Mesothelial cell of epicardium (in vitro differentiated cells): Measurements from ENCODE around the gene LRG1. TPM values are rescaled to one million over a fixed set of nuclear protein-coding genes. Genes with fewer than 3 reads are reported as not detected.

Experiments used
- DNase-seq, 2 experiments: peaks; one replicate each; pipeline ENCODE4 v3.0.0; 2021; ENCODE audit warnings: low spot score in 2 of 2; ENCODE audit not compliant: unreplicated experiment in 2 of 2
- H3K27ac Mint-ChIP-seq: 2 replicates; pipeline ENCODE4 v1.8.0; 2021; ENCODE audit warnings: mixed read lengths
- H3K27me3 Mint-ChIP-seq: 2 replicates; pipeline ENCODE4 v1.8.0; 2021; ENCODE audit warnings: low read depth, mixed read lengths
- H3K36me3 Mint-ChIP-seq: 2 replicates; pipeline ENCODE4 v1.8.0; 2021; ENCODE audit warnings: mixed read lengths
- H3K4me1 Mint-ChIP-seq: 2 replicates; pipeline ENCODE4 v1.8.0; 2021; ENCODE audit warnings: mixed read lengths
- H3K4me3 Mint-ChIP-seq: 2 replicates; pipeline ENCODE4 v1.8.0; 2021; ENCODE audit warnings: mild to moderate bottlenecking, moderate library complexity, mixed read lengths
- H3K9me3 Mint-ChIP-seq: 2 replicates; pipeline ENCODE4 v1.8.0; 2021; ENCODE audit warnings: mixed read lengths
- total RNA-seq: library from RNA; stranded (reverse); gene quantifications from 3 replicates; pipeline ENCODE4 v1.2.1, GENCODE V29; 2021
- TF ChIP-seq, protein P1 (sequence below): fragments of 200-600 bp; sonication (generic); IDR thresholded peaks from one replicate; pipeline ENCODE4 v1.5.0; 2021; ENCODE audit warnings: antibody characterized with exemption; ENCODE audit not compliant: unreplicated experiment

LRG1 gene
- total RNA-seq, 1 donor from 2014 or later, result 0.16 TPM

DNA sequence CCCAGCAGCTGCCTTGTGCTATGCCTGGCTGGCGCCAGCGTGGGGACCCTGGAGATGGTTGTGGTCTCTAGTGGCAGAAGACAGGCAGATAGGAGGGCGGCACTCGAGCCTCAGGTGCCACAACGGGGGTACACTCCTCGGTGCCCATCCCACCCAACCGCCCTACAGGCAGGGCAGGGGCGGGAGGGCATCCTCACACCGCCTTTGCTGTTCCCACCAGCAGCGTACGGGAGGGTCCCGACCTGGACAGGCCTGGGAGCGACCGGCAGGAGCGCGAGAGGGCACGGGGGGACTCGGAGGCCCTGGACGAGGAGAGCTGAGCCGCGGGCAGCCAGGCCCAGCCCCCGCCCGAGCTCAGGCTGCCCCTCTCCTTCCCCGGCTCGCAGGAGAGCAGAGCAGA is 38.1 kb downstream of the LRG1 start:
- TF ChIP-seq, protein P1, sequence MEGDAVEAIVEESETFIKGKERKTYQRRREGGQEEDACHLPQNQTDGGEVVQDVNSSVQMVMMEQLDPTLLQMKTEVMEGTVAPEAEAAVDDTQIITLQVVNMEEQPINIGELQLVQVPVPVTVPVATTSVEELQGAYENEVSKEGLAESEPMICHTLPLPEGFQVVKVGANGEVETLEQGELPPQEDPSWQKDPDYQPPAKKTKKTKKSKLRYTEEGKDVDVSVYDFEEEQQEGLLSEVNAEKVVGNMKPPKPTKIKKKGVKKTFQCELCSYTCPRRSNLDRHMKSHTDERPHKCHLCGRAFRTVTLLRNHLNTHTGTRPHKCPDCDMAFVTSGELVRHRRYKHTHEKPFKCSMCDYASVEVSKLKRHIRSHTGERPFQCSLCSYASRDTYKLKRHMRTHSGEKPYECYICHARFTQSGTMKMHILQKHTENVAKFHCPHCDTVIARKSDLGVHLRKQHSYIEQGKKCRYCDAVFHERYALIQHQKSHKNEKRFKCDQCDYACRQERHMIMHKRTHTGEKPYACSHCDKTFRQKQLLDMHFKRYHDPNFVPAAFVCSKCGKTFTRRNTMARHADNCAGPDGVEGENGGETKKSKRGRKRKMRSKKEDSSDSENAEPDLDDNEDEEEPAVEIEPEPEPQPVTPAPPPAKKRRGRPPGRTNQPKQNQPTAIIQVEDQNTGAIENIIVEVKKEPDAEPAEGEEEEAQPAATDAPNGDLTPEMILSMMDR, result no peak
- no peak for DNase-seq
- peaks cover 16% of the 10 kb centered on the region for H3K36me3 Mint-ChIP-seq
- no peaks in the 10 kb centered on the region for H3K27me3 Mint-ChIP-seq
- H3K4me1 Mint-ChIP-seq, result no peaks in the 10 kb centered on the region
- no peak overlapping the region for H3K27ac Mint-ChIP-seq
- H3K4me3 Mint-ChIP-seq, result no peak overlapping the region
- H3K9me3 Mint-ChIP-seq, result no peaks in the 10 kb centered on the region

DNA sequence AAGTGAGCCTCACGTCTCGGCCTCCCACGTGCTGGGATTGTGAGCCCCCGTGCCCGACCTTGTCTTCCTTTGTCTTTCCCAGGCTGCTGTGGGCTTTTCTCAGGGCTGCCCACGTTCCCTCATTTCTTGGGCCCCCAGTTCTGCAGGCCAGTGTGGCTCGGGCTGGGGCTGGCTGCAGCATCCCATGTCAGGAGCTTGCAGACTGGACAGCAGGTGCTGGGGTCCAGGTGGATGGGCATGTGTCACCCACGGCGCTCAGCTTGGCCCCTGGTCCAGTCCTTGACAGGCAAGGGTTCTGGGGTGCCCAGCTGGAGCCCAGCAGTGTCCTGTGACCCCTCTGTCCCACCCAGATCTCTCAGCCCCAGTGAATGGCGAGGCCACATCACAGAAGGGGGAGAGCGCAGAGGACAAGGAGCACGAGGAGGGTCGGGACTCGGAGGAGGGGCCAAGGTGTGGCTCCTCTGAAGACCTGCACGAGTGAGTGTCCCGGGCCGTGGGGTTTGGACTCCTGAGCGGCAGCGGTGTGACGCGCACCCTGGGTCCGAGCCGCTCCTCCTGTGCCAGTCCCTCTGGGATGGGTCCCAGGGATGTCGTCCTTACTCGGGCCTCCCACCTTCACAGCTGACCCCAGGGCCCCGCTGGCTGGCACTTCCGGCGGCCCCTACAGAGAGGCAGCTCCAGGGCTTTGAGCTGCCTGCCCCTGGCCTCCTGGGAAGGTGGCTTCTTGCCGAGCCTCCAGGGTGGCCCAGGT is 38.8 kb downstream of the LRG1 start:
- no peak overlapping the region for H3K27ac Mint-ChIP-seq
- DNase-seq, result no peak
- H3K9me3 Mint-ChIP-seq, result no peaks in the 10 kb centered on the region
- TF ChIP-seq, protein P1, result no peak
- H3K36me3 Mint-ChIP-seq, result peaks cover 11% of the 10 kb centered on the region
- H3K4me3 Mint-ChIP-seq, result no peak overlapping the region
- H3K4me1 Mint-ChIP-seq, result no peaks in the 10 kb centered on the region
- no peaks in the 10 kb centered on the region for H3K27me3 Mint-ChIP-seq

DNA sequence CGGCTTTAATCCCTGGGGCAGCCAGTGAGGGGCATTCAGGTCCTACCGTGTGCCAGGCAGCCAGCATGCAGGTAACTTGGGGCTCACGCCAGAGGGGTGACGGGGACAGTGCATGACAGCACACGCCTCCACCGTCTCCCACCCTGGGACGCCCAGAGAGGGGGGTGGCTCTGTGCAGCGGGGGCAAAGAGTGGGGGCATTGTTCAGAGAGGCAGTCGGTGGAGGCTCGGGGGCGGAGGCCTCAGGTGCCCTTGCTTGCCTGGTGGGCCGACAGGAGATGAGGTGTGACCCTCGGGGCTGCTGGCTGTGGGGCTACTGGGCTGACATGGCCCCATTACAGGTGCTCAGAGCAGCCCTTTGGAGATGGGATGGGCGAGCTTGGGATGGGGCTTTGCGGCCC is 40.0 kb downstream of the LRG1 start:
- Mint-ChIP-seq H3K27me3 (no peaks in the 10 kb centered on the region), H3K9me3 (no peaks in the 10 kb centered on the region), H3K27ac (no peak overlapping the region), H3K4me3 (no peak overlapping the region), H3K4me1 (no peaks in the 10 kb centered on the region), H3K36me3 (peaks cover 4% of the 10 kb centered on the region)
- no peak for DNase-seq
- TF ChIP-seq, protein P1, result no peak

DNA sequence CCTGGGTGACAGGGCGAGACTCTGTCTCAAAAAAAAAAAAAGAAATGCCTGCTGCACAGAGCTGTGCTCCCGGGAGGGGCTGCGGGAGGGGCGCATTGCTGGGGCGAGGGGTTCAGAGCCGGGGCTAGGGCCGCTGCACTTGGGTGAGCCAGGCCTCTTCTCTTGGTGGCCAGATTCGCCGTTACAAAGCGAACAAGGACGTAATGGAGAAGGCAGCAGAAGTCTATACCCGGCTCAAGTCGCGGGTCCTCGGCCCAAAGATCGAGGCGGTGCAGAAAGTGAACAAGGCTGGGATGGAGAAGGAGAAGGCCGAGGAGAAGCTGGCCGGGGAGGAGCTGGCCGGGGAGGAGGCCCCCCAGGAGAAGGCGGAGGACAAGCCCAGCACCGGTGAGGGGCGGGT is 40.5 kb downstream of the LRG1 start:
- Mint-ChIP-seq H3K4me3 (no peak overlapping the region), H3K4me1 (no peaks in the 10 kb centered on the region), H3K27me3 (no peaks in the 10 kb centered on the region), H3K27ac (no peak overlapping the region), H3K9me3 (no peaks in the 10 kb centered on the region), H3K36me3 (peaks cover 6% of the 10 kb centered on the region)
- TF ChIP-seq, protein P1, result no peak
- DNase-seq, result no peak

DNA sequence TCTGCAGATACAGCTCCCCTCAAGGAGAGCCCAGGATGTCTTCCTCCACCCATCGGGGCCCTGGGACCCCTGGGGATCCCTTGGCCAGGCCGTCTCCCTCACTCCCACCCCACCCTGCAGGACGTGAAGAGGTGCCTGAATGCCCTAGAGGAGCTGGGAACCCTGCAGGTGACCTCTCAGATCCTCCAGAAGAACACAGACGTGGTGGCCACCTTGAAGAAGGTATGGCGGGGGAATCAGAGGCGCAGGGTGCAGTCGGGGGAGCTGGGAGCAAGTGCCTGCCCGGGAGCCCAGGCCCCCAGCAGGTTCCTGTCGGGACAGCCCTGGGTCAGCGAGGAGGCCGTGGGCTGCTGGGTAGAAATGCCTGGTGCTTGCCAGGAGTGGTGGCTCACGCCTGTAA is 41.1 kb downstream of the LRG1 start:
- Mint-ChIP-seq H3K36me3 (peaks cover 6% of the 10 kb centered on the region), H3K27me3 (no peaks in the 10 kb centered on the region), H3K4me3 (no peak overlapping the region), H3K9me3 (no peaks in the 10 kb centered on the region), H3K4me1 (no peaks in the 10 kb centered on the region), H3K27ac (no peak overlapping the region)
- DNase-seq, result no peak
- TF ChIP-seq, protein P1, result no peak
